Coronary artery (tissue), 2 donors: Measurements from ENCODE around the gene KDM2A.

Experiments
- DNase-seq: peaks from one replicate; pipeline ENCODE4 v3.0.0-alpha.2; 2017; ENCODE audit warnings: low spot score
- H3K27ac ChIP-seq, 2 donors: fragments of 200-600 bp; sonication (generic); one replicate each; pipeline ENCODE4 v1.5.1; 2016 to 2019
- H3K4me3 ChIP-seq: fragments of 200-600 bp; sonication (generic); 2 replicates; pipeline ENCODE4 v1.5.1; 2016; ENCODE audit warnings: mild to moderate bottlenecking, moderate library complexity
- TF ChIP-seq, protein P1 (sequence below): fragments of 200-600 bp; sonication (generic); IDR thresholded peaks from one replicate; pipeline ENCODE4 v1.5.1; 2019; ENCODE audit warnings: antibody characterized with exemption

KDM2A gene

DNA sequence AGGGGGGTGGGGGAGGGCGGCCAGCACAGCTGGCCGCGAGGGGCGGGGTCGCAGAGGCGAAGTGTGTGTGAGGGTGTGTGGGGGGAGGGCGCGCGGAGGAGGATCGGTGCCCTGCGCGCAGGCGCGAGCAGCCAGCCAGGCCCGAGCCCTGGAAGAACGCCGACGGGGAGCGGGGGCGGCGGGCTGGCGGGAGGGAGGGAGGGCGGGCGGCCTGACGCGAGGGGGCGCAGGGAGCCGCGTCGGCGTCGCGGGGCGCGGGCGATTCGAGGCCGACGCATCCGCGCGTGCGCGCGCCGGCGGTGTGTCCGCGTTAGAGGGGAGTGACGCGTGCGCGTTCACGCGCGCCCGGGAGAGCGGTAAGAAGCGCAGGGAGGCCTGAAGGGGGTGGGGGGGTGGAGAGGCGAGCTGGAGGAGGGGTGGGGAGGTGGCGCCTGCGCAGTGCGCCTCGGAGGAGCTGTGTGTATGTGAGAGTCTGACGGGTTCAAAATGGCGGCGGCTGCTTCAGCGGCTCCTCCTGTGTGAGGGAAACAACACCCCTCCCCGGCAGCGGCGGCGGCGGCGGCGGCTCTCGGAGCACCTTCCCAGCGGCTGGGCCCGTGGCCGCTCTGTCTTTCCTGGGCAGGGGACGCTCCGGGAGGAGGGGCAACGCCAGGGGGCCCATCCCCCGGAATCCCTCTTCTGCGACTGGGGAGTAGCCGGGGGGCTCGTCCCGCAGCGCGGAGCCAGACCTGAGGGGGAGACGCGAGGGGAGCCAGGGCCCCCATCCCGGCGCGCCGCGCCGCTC lies at the start of gene KDM2A:
Gene KDM2A (plus strand): TSS at position 463 of the 784 bp plus-strand sequence. CDS start 2,054 bp downstream, outside the sequence.
- peak within 1 kb of the TSS; percentile 90 for H3K4me3 ChIP-seq
- H3K27ac ChIP-seq, result peak within 1 kb of the TSS; percentile 96
- TF ChIP-seq, protein P1, sequence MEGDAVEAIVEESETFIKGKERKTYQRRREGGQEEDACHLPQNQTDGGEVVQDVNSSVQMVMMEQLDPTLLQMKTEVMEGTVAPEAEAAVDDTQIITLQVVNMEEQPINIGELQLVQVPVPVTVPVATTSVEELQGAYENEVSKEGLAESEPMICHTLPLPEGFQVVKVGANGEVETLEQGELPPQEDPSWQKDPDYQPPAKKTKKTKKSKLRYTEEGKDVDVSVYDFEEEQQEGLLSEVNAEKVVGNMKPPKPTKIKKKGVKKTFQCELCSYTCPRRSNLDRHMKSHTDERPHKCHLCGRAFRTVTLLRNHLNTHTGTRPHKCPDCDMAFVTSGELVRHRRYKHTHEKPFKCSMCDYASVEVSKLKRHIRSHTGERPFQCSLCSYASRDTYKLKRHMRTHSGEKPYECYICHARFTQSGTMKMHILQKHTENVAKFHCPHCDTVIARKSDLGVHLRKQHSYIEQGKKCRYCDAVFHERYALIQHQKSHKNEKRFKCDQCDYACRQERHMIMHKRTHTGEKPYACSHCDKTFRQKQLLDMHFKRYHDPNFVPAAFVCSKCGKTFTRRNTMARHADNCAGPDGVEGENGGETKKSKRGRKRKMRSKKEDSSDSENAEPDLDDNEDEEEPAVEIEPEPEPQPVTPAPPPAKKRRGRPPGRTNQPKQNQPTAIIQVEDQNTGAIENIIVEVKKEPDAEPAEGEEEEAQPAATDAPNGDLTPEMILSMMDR, result peak; percentile 28
- DNase-seq, result peak; percentile 99

DNA sequence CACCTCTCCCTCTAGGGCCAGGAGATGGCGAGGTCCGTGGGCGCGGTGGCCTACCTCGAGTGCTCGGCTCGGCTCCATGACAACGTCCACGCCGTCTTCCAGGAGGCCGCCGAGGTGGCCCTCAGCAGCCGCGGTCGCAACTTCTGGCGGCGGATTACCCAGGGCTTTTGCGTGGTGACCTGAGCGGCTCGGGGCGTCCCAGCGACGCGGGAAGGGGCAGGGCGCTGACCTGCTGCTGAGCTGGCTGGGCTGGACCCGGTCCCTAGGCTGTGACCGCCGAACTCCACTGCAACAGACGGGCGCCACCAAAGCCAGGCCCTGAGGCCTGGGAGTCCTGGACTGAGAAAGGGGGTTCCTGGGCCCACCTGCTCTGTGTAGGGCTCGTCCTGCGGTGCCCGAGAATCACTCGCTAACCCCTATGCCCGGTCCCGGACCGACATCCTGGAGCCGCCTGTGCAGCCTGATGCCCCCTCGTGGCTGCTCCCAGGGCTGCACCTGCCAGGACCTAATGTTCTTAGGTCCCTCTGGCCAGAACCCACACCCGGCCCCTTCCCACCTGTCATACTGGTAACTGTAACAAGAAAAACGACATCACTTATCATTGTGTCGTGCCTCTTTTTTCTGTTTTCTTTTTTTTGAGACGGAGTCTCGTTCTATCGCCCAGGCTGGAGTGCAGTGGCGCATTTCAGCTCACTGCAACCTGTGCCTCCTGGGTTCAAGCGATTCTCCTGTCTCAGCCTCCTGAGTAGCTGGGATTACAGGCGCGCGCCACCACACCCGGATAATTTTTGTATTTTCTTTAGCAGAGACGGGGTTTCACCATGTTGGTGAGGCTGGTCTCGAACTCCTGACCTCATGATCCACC lies 47.4 kb upstream of the KDM2A start:
- DNase-seq, result no peak
- Histone ChIP-seq H3K27ac (no peak overlapping the region), H3K4me3 (peak overlapping the region; percentile 35)
- TF ChIP-seq, protein P1, result peak; percentile 80

DNA sequence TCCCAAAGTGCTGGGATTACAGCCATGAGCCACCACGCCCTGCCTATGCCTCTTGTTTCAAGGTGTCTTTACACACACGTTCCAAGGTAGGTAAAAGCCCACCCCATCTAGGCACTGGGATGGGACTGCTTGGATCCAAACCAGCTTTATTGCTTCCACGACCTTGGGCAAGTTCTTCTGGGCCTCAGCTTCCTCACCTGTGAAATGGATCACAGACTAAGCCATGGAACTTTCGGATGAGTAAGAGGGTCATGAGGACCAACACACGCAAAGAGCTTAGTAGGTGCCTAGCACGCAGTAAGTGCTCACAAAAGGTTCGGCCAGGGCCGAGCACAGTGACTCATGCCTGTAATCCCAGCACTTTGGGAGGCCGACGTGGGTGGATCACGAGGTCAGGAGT lies 46.8 kb upstream of the KDM2A start:
- TF ChIP-seq, protein P1, result no peak
- DNase-seq, result no peak
- no peak overlapping the region for H3K27ac ChIP-seq
- no peak overlapping the region for H3K4me3 ChIP-seq

DNA sequence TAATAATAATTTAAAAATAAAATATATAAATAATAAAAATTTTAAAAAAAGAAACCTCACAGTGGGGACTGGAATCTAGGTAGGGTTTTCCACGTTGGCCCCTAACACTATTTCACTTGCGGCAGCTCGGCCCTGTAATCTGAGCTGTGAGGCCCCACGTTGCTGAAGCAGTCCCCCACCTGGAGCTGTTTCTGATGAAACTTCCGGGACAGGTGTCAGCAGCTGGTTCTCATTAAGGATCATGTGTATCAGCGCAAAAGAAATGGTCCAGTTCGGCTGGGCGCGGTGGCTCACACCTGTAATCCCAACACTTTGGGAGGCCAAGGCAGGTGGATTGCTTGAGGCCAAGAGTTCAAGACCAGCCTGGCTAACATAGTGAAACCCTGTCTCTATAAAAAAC lies 45.2 kb upstream of the KDM2A start:
- Histone ChIP-seq H3K27ac (no peak overlapping the region), H3K4me3 (no peak overlapping the region)
- TF ChIP-seq, protein P1, result no peak
- no peak for DNase-seq

DNA sequence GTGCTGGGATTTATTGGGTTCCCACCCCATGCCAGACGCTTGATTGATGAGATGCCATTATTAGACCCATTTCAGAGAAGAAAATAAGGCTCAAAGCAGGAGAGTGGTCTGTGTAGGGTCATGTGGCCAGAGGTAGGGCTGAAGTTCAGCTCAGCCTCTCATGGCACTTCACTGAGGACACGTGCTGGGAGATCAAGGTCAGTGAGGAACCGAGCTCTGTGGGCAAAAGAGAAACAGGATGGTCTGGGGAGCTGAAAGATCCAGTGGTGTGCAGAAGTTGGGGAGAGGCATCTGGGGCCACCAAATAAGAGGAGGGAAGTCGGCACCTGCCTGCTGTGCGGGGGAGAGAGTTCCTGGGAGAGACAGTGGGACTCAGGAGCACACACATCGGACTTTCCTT lies 42.9 kb upstream of the KDM2A start:
- H3K27ac ChIP-seq, result no peak overlapping the region
- no peak for DNase-seq
- TF ChIP-seq, protein P1, result no peak

DNA sequence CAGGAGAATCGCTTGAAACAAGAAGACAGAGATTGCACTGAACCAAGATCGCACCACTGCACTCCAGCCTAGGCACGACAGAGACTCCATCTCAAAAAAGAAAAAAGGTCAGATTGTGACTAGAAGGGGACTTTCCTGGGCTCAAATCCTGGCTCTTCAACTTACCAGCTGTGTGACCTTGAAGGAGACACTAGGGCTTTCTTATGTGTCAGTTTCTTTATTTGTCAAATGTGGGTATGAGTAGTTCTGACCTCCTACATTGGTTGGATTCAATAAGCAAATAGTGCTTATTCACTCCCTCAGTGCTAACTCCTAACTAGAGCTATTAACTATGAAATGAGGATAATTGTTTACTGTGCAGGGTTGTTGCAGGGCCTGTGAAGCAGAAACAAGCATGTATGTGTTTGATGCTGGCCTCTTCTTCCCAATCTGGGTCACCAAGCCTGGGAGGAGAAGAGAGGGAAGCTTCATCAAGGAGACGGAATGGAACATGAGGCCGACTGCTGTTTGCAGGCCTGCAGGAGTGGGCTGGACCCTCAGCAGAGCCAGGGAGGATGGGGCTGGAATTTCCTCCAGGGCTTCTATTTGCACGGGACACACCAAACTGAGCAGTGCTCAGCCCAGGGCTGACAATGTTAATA lies 39.9 kb upstream of the KDM2A start:
- DNase-seq, result no peak
- Histone ChIP-seq H3K27ac (no peak overlapping the region), H3K4me3 (no peak overlapping the region)
- TF ChIP-seq, protein P1, result no peak

More for the DNA sequence above, 42.9 kb upstream of the KDM2A start:
- H3K4me3 ChIP-seq, result no peak overlapping the region
